Psoas muscle (tissue), 8 donors: Measurements from ENCODE around the gene RBM7. TPM values are rescaled to one million over a fixed set of nuclear protein-coding genes. Genes with fewer than 3 reads are reported as not detected.

Source experiments
- ATAC-seq, 4 donors: fragments of 200-7000 bp; cut with Tn5 transposase; one replicate each; pipeline ENCODE4 v1.9.1; 2020; ENCODE audit warnings: moderate library complexity in 3 of 4, mild to moderate bottlenecking in 2 of 4
- DNase-seq, 2 donors: peaks; one replicate each; pipeline ENCODE4 v3.0.0-alpha.2; 2020
- H3K27ac ChIP-seq: fragments of 200-600 bp; one replicate; pipeline ENCODE4 v1.8.0; 2022
- H3K27me3 ChIP-seq, 3 donors: fragments of 200-600 bp in 1 of 3; one replicate each; pipeline versions ENCODE4 v1.6.1 to v1.8.0; 2013 to 2022; ENCODE audit warnings: low read length in 2 of 3, mild to moderate bottlenecking in 2 of 3, moderate library complexity in 1 of 3; ENCODE audit not compliant: insufficient read depth in 3 of 3
- H3K36me3 ChIP-seq, 2 donors: fragments of 200-600 bp in 1 of 2; one replicate each; pipeline versions ENCODE4 v1.6.1 to v1.8.0; 2013 to 2022; ENCODE audit warnings: low read depth in 1 of 2, mild to moderate bottlenecking in 1 of 2, moderate library complexity in 1 of 2; ENCODE audit not compliant: insufficient read depth in 1 of 2
- H3K4me1 ChIP-seq: fragments of 200-600 bp; one replicate; pipeline ENCODE4 v1.8.0; 2022
- H3K4me3 ChIP-seq: fragments of 200-600 bp; one replicate; pipeline ENCODE4 v1.8.0; 2022; ENCODE audit warnings: mild to moderate bottlenecking
- H3K9me3 ChIP-seq: fragments of 200-600 bp; one replicate; pipeline ENCODE4 v1.8.0; 2022
- WGBS, 3 donors: extraction: QIAGEN DNeasy Blood & Tissue Kit; methylation state at CpG; one replicate each; pipeline versions ENCODE4 v1.1.6 to v1.1.7; 2013; 5-methylcytosine and 5-hydroxymethylcytosine counted together
- intact Hi-C, 2 donors: fragments of 100-400 bp; cut with DNase I; formaldehyde crosslinking; loops; one replicate each; pipeline versions ENCODE4 v1.11.0 to v1.14.2; 2022
- long read RNA-seq, 2 donors: library from polyadenylated mRNA; unstranded; transcript quantifications; one replicate each; pipeline ENCODE4 v2.0.0, GENCODE V29; 2021
- polyA plus RNA-seq, 3 donors: library from polyadenylated mRNA; stranded (reverse); fragments of 200-250 nt; gene quantifications; one replicate each; pipeline ENCODE4 v1.2.3, GENCODE V29; 2013
- total RNA-seq, 4 donors: library from RNA; stranded (reverse); fragmentation: NEBNext Ultra II Directional in 2 of 4; extraction: Animal tissue kit (Norgen Biotek cat#: 25700) in 2 of 4; gene quantifications; one replicate each; pipeline versions ENCODE4 v1.2.1 to v1.2.4, GENCODE V29; 2021 to 2023
- TF ChIP-seq, protein P1 (sequence below): fragments of 200-600 bp; IDR thresholded peaks from one replicate; pipeline ENCODE4 v1.8.0; 2022; ENCODE audit warnings: antibody characterized with exemption
- donor health status: healthy with polysubstance abuse.
- donor health status: DM: no; HTN: no; CAD: no; lungs with moderate emphysema.
- donor health status: Bipolar disorder and iron deficiency.
- donor health status: healthy.
- donor health status: DM: yes; HTN: yes; CAD: no.
- donor health status: DM: no; HTN: no; CAD: no.
- donor health status: DM: no; HTN: no; CAD: no.
- donor health status: DM: yes; HTN: yes; CAD: no.

The RBM7 gene, protein sequence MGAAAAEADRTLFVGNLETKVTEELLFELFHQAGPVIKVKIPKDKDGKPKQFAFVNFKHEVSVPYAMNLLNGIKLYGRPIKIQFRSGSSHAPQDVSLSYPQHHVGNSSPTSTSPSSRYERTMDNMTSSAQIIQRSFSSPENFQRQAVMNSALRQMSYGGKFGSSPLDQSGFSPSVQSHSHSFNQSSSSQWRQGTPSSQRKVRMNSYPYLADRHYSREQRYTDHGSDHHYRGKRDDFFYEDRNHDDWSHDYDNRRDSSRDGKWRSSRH
- total RNA-seq (10 to 100 TPM in 3 of 4 donors, 1 to 10 TPM in 1; 9.1 to 24.1 (median 17.3) TPM), polyA plus RNA-seq (10 to 100 TPM; 13.7 to 21.7 (median 18.5) TPM)
- long read RNA-seq, donor 1, full-length matches to known transcripts: 23 of 23 reads
- long read RNA-seq, donor 1, partial matches to known transcripts: 0 of 23 reads
- long read RNA-seq, donor 1, other reads (novel, unspliced or antisense): 0 of 23 reads
- long read RNA-seq, donor 2, full-length matches to known transcripts: 51 of 52 reads
- long read RNA-seq, donor 2, partial matches to known transcripts: 0 of 52 reads
- long read RNA-seq, donor 2, other reads (novel, unspliced or antisense): 1 of 52 reads

DNA sequence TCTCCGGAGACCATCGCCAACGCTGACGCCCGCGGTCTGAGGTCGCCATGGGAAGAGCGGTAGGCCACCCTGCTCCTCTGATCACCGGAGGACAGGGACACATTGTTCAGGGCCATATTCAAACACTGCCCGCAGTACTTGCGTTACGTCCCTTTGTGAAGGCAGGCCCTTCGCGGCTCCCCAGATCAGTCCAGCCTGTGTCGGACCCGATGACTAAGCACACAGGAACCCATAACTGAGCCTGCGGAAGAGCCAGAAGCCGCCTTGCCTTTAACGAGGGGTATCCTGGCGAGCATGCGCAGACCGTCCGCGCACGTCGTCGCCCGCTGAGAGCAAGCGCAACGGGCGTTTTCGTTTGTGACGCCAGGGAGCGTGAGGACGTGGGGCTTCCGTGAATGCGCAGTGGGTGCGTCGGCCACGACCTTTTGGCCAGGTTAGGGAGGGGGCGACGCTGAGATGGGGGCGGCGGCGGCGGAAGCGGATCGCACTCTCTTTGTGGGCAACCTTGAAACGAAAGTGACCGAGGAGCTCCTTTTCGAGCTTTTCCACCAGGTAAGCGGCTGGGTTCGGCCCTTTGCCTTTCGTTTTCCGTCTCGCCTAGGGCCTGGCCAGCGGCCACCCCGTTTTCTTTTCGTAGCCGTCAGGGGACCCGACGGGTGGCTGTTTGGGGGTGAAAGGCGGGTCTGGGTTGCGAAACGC, at the start of gene RBM7, which contains the start of gene C11orf71:
Gene RBM7, plus strand, starts transcription at position 451 of the 699 bp plus-strand sequence. Its CDS starts 6 bp downstream, at position 457.
Gene C11orf71, minus strand, starts transcription at position 296 of the 699 bp plus-strand sequence. Its CDS starts 180 bp downstream, at position 116.
- peak within 1 kb of the TSS; percentile 98 for H3K27ac ChIP-seq
- H3K9me3 ChIP-seq: no peaks in the 10 kb centered on the region
- intact Hi-C loops: loop anchor here (1.0 to 5.0 kb wide), 2 partner anchors 37 to 39 kb away; partner anchors contain the start of gene REXO2 (in 2 of the 2)
- DNase-seq: peak; percentile 99 to 100
- H3K27me3 ChIP-seq: no peaks in the 10 kb centered on the region
- peak; percentile 95 to 96 (median 96) for ATAC-seq
- 0% methylated on average over 63 to 65 of the region's 65 CpGs for WGBS, 3 donors
- peaks cover 27% of the 10 kb centered on the region for H3K4me1 ChIP-seq
- H3K36me3 ChIP-seq: peaks cover 9 to 16% of the 10 kb centered on the region in 2 donors
- H3K4me3 ChIP-seq: peak within 1 kb of the TSS; percentile 88
- TF ChIP-seq, protein P1, sequence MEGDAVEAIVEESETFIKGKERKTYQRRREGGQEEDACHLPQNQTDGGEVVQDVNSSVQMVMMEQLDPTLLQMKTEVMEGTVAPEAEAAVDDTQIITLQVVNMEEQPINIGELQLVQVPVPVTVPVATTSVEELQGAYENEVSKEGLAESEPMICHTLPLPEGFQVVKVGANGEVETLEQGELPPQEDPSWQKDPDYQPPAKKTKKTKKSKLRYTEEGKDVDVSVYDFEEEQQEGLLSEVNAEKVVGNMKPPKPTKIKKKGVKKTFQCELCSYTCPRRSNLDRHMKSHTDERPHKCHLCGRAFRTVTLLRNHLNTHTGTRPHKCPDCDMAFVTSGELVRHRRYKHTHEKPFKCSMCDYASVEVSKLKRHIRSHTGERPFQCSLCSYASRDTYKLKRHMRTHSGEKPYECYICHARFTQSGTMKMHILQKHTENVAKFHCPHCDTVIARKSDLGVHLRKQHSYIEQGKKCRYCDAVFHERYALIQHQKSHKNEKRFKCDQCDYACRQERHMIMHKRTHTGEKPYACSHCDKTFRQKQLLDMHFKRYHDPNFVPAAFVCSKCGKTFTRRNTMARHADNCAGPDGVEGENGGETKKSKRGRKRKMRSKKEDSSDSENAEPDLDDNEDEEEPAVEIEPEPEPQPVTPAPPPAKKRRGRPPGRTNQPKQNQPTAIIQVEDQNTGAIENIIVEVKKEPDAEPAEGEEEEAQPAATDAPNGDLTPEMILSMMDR: no peak

DNA sequence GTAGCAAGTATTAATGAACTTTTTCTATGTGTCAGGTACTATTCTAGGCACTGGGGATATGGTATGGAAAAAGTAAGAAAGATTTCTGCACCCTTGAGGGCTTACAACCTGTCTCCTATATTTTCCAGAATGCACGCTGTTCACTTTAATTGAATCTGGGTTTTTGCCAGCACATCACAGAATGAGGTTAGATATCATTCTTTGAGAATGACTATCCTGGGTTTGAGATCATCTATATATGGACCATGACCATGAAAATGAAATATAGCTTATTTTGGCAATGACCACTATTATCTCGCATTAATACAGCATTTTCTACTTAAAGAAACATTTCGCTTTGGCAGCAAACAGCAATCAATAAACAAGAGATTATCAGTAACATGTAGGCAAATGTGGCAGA, 47.0 kb upstream of the RBM7 start:
- WGBS, 3 donors: 71 to 75% (median 73%) methylated on average over 3 of the region's 3 CpGs
- TF ChIP-seq, protein P1: no peak

DNA sequence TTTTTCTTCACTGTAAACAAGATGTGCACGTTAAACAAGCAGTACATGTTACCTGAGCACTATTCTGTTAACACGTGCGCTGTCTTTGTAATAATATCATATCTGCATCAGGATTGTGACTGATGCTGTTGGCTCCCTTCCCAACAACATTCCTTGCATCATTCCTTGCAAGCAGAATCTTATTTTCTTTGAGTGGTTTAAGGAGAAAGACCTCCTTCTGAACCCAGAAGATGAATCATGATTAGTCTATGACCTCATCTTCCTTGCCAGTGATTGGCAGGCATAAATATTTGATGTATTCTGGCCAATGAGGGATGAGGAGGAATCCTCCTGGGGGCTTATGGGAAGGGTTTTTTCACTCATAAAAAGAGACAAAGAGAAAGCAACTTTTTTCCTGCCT, 46.4 kb upstream of the RBM7 start:
- H3K27ac ChIP-seq: no peak overlapping the region
- DNase-seq (no peak), ATAC-seq (no peak)
- intact Hi-C loops: no loop called here
- no peaks in the 10 kb centered on the region for H3K27me3 ChIP-seq
- no peak overlapping the region for H3K4me3 ChIP-seq
- H3K9me3 ChIP-seq: no peaks in the 10 kb centered on the region
- no peaks in the 10 kb centered on the region for H3K36me3 ChIP-seq
- no peaks in the 10 kb centered on the region for H3K4me1 ChIP-seq
- WGBS, 3 donors: 68 to 70% (median 68%) methylated on average over 3 of the region's 3 CpGs
- TF ChIP-seq, protein P1: no peak

More for the DNA sequence above, 47.0 kb upstream of the RBM7 start:
- H3K4me1 ChIP-seq: no peaks in the 10 kb centered on the region
- H3K9me3 ChIP-seq: no peaks in the 10 kb centered on the region
- H3K4me3 ChIP-seq: no peak overlapping the region
- no peaks in the 10 kb centered on the region for H3K36me3 ChIP-seq
- ATAC-seq: no peak
- DNase-seq: no peak
- no peaks in the 10 kb centered on the region for H3K27me3 ChIP-seq
- intact Hi-C loops: no loop called here
- H3K27ac ChIP-seq: no peak overlapping the region

DNA sequence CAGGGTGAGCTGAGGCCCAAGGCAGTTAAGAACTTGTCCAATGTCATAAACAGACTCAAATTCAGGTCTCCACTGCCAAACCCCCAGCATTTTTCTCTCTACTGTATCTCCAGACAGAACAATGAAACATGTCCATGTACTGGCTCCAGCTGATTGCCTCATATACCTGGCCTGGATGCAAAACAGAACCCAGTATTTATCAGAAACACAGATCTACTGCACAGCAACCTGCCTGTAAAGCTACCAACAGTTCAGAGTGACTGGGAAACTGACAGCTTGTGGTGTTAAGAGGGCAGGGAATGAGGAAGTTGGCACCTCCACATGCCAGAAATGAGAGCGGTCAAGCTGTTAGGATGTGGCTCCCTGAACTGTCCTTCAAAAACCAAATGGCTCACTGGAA, 41.8 kb upstream of the RBM7 start:
- intact Hi-C loops: no loop called here
- DNase-seq (no peak), ATAC-seq (no peak)
- H3K4me3 ChIP-seq: no peak overlapping the region
- H3K27me3 ChIP-seq: no peaks in the 10 kb centered on the region
- no peaks in the 10 kb centered on the region for H3K36me3 ChIP-seq
- 42 to 43% (median 43%) methylated on average over 1 of the region's 1 CpG for WGBS, 3 donors
- no peak overlapping the region for H3K27ac ChIP-seq
- H3K9me3 ChIP-seq: no peaks in the 10 kb centered on the region
- no peaks in the 10 kb centered on the region for H3K4me1 ChIP-seq
- TF ChIP-seq, protein P1: no peak
